Upper lobe of left lung (tissue), 4 donors: ENCODE measurements around the gene ANGPTL3.

Source experiments
- EP300 ChIP-seq, 4 donors: sonication (generic); formaldehyde crosslinking; IDR thresholded peaks; one replicate each; pipeline ENCODE4 v1.5.1; 2017; ENCODE audit warnings: antibody characterized with exemption in 4 of 4, control low read depth in 2 of 4
- TF ChIP-seq, protein P1 (sequence below), 6 experiments: fragments of 450-650 bp in 4 of 6; fragments of 200-600 bp in 2 of 6; sonication (generic) in 2 of 6; IDR thresholded peaks; one replicate each; pipeline ENCODE4 v1.5.1; 2016 to 2019; ENCODE audit warnings: antibody characterized with exemption in 6 of 6

DNA sequence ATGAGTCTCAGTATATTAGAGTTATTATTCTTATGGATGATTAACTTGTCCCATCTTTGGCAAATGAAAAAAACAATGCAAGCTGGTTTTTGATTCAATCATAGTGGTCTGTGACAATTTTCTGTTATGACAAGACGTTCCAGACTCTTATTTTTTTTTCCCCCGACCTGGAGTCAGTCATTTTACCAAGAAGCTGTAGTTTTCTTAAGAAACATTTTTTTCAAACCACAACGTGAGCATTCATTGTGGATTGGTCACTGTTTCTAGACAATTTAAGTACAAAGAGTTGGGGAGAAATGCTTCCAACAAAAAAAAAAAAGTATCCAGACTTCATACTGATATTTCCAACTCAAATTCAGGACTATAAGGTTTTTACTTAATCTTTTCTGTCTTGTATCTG lies 8.0 kb upstream of the ANGPTL3 start:
- TF ChIP-seq, protein P1, sequence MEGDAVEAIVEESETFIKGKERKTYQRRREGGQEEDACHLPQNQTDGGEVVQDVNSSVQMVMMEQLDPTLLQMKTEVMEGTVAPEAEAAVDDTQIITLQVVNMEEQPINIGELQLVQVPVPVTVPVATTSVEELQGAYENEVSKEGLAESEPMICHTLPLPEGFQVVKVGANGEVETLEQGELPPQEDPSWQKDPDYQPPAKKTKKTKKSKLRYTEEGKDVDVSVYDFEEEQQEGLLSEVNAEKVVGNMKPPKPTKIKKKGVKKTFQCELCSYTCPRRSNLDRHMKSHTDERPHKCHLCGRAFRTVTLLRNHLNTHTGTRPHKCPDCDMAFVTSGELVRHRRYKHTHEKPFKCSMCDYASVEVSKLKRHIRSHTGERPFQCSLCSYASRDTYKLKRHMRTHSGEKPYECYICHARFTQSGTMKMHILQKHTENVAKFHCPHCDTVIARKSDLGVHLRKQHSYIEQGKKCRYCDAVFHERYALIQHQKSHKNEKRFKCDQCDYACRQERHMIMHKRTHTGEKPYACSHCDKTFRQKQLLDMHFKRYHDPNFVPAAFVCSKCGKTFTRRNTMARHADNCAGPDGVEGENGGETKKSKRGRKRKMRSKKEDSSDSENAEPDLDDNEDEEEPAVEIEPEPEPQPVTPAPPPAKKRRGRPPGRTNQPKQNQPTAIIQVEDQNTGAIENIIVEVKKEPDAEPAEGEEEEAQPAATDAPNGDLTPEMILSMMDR (IDR thresholded peaks at IDR 0.05) = no peak
- no peak for TF ChIP-seq EP300 (IDR thresholded peaks at IDR 0.05)
